ENCODE results near the gene HS3ST6. TPM values are rescaled to one million over a fixed set of nuclear protein-coding genes. Genes with fewer than 3 reads are reported as not detected.
A peak's percentile ranks its signal among the peaks of the same experiment; 100 is the strongest.

The HS3ST6 gene
- total and polyA plus RNA-seq, 9 of the 15 experiments (the other 6 are each of a cell fraction or from before 2014, with no cell fraction given), result not detected

DNA sequence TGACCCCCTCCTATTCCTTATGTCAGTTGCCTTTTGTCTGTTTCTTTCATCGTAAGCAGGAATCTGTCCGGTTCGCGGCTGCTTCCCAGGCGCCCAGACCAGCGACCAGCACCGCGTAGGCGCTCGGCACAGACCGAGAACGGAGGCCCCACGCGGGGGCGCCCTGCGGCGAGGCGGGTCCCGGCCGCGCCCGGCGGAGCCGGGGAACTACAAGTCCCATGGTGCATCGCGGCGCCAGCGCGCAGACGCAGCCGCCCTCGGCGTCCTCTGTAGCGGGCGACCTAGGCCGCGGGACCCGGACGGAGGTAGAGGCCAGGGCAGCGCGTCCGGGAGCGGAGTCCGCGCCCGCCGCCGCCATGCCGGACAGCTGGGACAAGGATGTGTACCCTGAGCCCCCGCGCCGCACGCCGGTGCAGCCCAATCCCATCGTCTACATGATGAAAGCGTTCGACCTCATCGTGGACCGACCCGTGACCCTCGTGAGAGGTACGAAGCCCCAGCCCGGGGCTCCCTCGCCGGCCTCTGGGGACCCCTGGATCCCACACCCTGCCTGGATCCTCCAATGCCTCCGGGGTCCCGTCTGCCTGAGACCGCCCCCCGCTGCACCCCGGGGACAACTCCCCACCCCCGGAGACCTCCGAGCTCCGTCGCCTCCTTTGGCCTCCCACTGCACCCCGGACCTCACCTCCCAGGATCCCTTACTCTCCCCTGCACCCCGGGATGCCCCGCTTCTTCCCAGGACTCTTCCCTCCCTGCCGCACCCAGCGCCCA lies 41.2 kb upstream of the HS3ST6 start, which contains the start of gene NDUFB10 (continued):
- TF ChIP-seq, protein P1, sequence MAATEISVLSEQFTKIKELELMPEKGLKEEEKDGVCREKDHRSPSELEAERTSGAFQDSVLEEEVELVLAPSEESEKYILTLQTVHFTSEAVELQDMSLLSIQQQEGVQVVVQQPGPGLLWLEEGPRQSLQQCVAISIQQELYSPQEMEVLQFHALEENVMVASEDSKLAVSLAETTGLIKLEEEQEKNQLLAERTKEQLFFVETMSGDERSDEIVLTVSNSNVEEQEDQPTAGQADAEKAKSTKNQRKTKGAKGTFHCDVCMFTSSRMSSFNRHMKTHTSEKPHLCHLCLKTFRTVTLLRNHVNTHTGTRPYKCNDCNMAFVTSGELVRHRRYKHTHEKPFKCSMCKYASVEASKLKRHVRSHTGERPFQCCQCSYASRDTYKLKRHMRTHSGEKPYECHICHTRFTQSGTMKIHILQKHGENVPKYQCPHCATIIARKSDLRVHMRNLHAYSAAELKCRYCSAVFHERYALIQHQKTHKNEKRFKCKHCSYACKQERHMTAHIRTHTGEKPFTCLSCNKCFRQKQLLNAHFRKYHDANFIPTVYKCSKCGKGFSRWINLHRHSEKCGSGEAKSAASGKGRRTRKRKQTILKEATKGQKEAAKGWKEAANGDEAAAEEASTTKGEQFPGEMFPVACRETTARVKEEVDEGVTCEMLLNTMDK (IDR thresholded peaks at IDR 0.05; ENCODE audit: borderline replicate concordance, insufficient read depth, low read depth, low read length, poor library complexity, severe bottlenecking), result peak; percentile 100
- TF ChIP-seq TCF7L2 (IDR thresholded peaks at IDR 0.05; ENCODE audit: low read depth, low read length) (no peak), NONO (IDR thresholded peaks at IDR 0.05; ENCODE audit: low read depth in 2 of 2, low read length in 1 of 2) (peak; percentile 56 to 91), MYNN (IDR thresholded peaks at IDR 0.05) (peak; percentile 25; the same call in 1 of the 2 replicates), MYNN (CRISPR knock-in tag; IDR thresholded peaks at IDR 0.05) (no peak)
- TF ChIP-seq, protein P2, sequence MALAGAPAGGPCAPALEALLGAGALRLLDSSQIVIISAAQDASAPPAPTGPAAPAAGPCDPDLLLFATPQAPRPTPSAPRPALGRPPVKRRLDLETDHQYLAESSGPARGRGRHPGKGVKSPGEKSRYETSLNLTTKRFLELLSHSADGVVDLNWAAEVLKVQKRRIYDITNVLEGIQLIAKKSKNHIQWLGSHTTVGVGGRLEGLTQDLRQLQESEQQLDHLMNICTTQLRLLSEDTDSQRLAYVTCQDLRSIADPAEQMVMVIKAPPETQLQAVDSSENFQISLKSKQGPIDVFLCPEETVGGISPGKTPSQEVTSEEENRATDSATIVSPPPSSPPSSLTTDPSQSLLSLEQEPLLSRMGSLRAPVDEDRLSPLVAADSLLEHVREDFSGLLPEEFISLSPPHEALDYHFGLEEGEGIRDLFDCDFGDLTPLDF (CRISPR knock-in tag; IDR thresholded peaks at IDR 0.05), result peak; percentile 78
